HepG2 (cell line): ENCODE measurements around the gene SRSF8.

ENCODE experiments used
- CREB1 ChIP-seq, 2 experiments: fragments of 450-650 bp in 1 of 2; IDR thresholded peaks; 2 replicates each; pipeline ENCODE4 v1.6.1; 2016 to 2017; ENCODE audit warnings: control low read depth in 1 of 2, mild to moderate bottlenecking in 1 of 2, missing compliant biosample characterization in 1 of 2, missing genetic modification characterization in 1 of 2
- EZH2 ChIP-seq: conservative IDR thresholded peaks from 2 replicates; pipeline ENCODE4 v1.6.1; 2012; ENCODE audit warnings: mild to moderate bottlenecking, low read depth, low read length, moderate library complexity
- MXI1 ChIP-seq: IDR thresholded peaks from 3 replicates; pipeline ENCODE4 v1.6.1; 2012; ENCODE audit warnings: low read depth, low read length, inconsistent platforms, borderline replicate concordance
- NCOR1 ChIP-seq: fragments of 200-600 bp; sonication (generic); IDR thresholded peaks from 2 replicates; pipeline ENCODE4 v1.7.0; 2017; ENCODE audit warnings: antibody characterized with exemption, low read length, borderline replicate concordance
- RFXANK ChIP-seq: IDR thresholded peaks from 2 replicates; pipeline ENCODE4 v1.6.1; 2016
- TAF1 ChIP-seq: sonication (generic); formaldehyde crosslinking; IDR thresholded peaks from 2 replicates; pipeline ENCODE4 v1.4.0; 2020; ENCODE audit warnings: missing genetic modification reagents
- ZFP62 ChIP-seq: sonication (generic); formaldehyde crosslinking; IDR thresholded peaks from 2 replicates; pipeline ENCODE4 v1.4.0; 2020; ENCODE audit warnings: missing genetic modification reagents
- TF ChIP-seq, protein P1 (sequence below): sonication (generic); formaldehyde crosslinking; IDR thresholded peaks from 2 replicates; pipeline ENCODE4 v1.5.0; 2020; ENCODE audit warnings: mild to moderate bottlenecking, missing genetic modification reagents, moderate library complexity
- TF ChIP-seq, protein P2 (sequence below), 2 experiments: sonication (generic) in 1 of 2; formaldehyde crosslinking in 1 of 2; IDR thresholded peaks; 2 replicates each; pipeline versions ENCODE4 v1.4.0 to v1.6.1; 2016 to 2020; ENCODE audit warnings: borderline replicate concordance in 1 of 2, low read depth in 1 of 2, mild to moderate bottlenecking in 1 of 2, missing genetic modification reagents in 1 of 2

DNA sequence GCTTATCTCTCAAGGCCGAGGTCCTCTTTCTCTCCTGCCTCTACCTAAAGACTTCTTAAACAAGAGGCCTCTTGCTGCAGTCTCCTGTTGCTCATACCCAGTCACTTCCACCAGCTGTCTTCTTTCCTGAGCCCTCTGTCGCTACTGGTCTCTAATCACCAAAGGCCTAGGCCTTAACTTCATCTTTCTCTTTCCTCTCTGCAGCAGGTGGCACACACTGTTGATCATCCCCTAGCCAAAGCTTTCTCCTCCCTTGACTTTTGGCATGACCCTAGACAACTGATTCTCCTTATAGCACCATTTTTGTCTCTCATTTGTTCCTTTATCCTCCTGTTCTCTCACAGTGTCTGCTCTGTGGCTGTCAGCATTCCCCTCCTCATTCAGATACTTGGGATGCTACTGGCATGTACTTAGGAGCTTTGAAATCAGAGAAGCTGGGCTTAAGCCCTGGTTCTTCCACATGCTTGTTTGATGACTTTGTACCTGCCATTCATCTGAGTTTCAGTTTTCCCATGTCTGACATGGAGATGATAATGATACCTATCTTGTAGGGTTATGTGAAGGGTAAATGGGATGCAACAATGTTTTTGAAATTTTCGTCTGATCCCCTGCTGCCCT, 45.3 kb downstream of the SRSF8 start:
- TF ChIP-seq NCOR1 (no peak), RFXANK (CRISPR knock-in tag) (no peak), CREB1 (IDR thresholded peaks at IDR 0.05) (no peak), CREB1 (CRISPR knock-in tag; IDR thresholded peaks at IDR 0.05) (no peak), ZFP62 (CRISPR knock-in tag) (no peak), MXI1 (no peak), EZH2 (no peak), TAF1 (no peak)
- TF ChIP-seq, protein P1, sequence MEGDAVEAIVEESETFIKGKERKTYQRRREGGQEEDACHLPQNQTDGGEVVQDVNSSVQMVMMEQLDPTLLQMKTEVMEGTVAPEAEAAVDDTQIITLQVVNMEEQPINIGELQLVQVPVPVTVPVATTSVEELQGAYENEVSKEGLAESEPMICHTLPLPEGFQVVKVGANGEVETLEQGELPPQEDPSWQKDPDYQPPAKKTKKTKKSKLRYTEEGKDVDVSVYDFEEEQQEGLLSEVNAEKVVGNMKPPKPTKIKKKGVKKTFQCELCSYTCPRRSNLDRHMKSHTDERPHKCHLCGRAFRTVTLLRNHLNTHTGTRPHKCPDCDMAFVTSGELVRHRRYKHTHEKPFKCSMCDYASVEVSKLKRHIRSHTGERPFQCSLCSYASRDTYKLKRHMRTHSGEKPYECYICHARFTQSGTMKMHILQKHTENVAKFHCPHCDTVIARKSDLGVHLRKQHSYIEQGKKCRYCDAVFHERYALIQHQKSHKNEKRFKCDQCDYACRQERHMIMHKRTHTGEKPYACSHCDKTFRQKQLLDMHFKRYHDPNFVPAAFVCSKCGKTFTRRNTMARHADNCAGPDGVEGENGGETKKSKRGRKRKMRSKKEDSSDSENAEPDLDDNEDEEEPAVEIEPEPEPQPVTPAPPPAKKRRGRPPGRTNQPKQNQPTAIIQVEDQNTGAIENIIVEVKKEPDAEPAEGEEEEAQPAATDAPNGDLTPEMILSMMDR (CRISPR knock-in tag) = no peak
- TF ChIP-seq, protein P2, sequence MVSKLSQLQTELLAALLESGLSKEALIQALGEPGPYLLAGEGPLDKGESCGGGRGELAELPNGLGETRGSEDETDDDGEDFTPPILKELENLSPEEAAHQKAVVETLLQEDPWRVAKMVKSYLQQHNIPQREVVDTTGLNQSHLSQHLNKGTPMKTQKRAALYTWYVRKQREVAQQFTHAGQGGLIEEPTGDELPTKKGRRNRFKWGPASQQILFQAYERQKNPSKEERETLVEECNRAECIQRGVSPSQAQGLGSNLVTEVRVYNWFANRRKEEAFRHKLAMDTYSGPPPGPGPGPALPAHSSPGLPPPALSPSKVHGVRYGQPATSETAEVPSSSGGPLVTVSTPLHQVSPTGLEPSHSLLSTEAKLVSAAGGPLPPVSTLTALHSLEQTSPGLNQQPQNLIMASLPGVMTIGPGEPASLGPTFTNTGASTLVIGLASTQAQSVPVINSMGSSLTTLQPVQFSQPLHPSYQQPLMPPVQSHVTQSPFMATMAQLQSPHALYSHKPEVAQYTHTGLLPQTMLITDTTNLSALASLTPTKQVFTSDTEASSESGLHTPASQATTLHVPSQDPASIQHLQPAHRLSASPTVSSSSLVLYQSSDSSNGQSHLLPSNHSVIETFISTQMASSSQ (IDR thresholded peaks at IDR 0.05; ENCODE audit: low read depth) = no peak
- TF ChIP-seq, protein P2 (CRISPR knock-in tag; IDR thresholded peaks at IDR 0.05; ENCODE audit: borderline replicate concordance) = no peak
